HG02798 (cell line): ENCODE data around the gene SCRN2.
A peak's percentile ranks its signal among the peaks of the same experiment; 100 is the strongest.

ENCODE experiments used
- ATAC-seq: cut with Tn5 transposase; IDR thresholded peaks from one replicate; pipeline ENCODE4 v1.9.1; 2021; ENCODE audit warnings: mild to moderate bottlenecking; ENCODE audit not compliant: unreplicated experiment, poor library complexity

The SCRN2 gene

GRCh38 chr17:47822785-47823184, 18.3 kb downstream of the SCRN2 start:
- ATAC-seq: no peak

- ATAC-seq: peak; percentile 80
Measured at GRCh38 chr17:47821424-47822391, 19.4 kb downstream of the SCRN2 start, which contains the start of gene OSBPL7. Gene OSBPL7, minus strand, starts transcription at chr17:47821794. Its CDS starts 1,516 bp downstream, at chr17:47820278.

GRCh38 chr17:47821031-47821423, 20.0 kb downstream of the SCRN2 start:
- no peak for ATAC-seq

GRCh38 chr17:47820033-47820789, 20.9 kb downstream of the SCRN2 start:
- ATAC-seq: no peak

- no peak for ATAC-seq
Measured at GRCh38 chr17:47819475-47819874, 21.6 kb downstream of the SCRN2 start.

- no peak for ATAC-seq
Measured at GRCh38 chr17:47818002-47818695, 22.9 kb downstream of the SCRN2 start.

GRCh38 chr17:47816947-47817346, 24.1 kb downstream of the SCRN2 start:
- ATAC-seq: no peak

GRCh38 chr17:47816111-47816735, 24.9 kb downstream of the SCRN2 start:
- no peak for ATAC-seq

GRCh38 chr17:47815106-47815918, 25.8 kb downstream of the SCRN2 start:
- ATAC-seq: no peak

GRCh38 chr17:47813512-47814031, 27.5 kb downstream of the SCRN2 start:
- ATAC-seq: no peak

GRCh38 chr17:47813077-47813476, 28.0 kb downstream of the SCRN2 start:
- no peak for ATAC-seq

GRCh38 chr17:47812146-47812920, 28.7 kb downstream of the SCRN2 start:
- ATAC-seq: no peak

GRCh38 chr17:47811709-47812108, 29.4 kb downstream of the SCRN2 start:
- no peak for ATAC-seq

- ATAC-seq: no peak
Measured at GRCh38 chr17:47810901-47811635, 30.0 kb downstream of the SCRN2 start.

- ATAC-seq: no peak
Measured at GRCh38 chr17:47810200-47810821, 30.8 kb downstream of the SCRN2 start.

GRCh38 chr17:47808830-47809480, 32.1 kb downstream of the SCRN2 start:
- no peak for ATAC-seq
